ENCODE measurements around the gene AMDHD2.
A peak's percentile ranks its signal among the peaks of the same experiment; 100 is the strongest.
"Not testable (repeated sequence)": the region's sequence is repeated elsewhere in the genome, so short reads cannot be mapped to it uniquely, and the experiment has no call there.

AMDHD2 gene

GRCh38 chr16:2520097-2520783, at the start of gene AMDHD2:
Gene AMDHD2 (plus strand): TSS chr16:2520371. CDS start chr16:2520459, 88 bp downstream.
- peak; percentile 85 for DNase-seq (ENCODE audit: low read depth)

DNA sequence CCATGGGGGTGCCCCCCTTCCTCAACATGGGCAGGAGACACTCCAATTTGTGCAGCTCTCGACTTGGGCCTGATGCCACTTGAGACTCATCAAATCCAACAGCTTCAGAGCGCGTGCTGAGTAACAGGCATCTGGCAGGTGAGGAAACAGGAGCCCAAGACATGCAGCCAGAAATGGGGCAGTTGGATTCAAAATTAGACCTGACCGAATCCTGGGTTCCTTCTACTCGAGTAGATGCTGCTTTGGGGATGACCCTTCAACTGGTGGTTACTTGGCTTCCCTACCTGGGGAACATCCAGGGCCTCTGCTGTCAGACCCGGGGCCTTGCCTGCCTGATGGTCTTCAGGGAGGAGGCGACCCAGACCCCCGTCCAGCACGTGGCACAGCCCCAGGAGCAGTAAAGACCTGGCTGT, 49.6 kb upstream of the AMDHD2 start:
- DNase-seq (ENCODE audit: low read depth): no peak

DNA sequence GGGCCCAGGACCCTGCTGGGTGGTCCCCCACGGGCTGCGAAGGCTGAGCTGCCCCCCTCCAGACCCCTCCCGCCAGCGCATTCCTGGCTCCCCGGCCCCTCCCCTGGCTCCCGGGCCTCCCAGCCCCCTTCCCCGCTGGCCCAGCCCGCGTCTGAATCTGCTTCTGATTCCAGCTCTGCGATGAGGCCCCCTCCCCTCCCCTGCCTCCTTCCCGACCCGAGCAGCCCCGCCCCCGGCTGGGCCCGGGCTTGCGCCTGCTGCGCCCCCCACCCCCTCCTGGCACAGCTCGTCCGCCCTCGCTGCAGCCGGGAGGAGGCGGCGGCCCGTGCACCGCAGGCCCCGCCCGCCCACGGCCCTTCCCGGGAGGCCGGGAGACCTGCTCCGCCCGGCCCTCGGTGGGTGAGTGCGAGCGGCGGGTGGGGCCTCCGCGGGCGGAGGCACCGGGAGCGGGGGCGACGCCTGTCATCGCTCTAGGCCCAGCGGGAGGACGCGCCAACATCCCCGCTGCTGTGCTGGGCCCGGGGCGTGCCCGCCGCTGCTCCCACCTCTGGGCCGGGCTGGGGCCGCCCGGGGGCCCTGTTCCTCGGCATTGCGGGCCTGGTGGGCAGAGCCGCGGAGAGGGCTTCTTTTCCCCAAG, 49.0 kb upstream of the AMDHD2 start, which contains the start of gene NTN3:
Gene NTN3 (plus strand): TSS at position 282 of the 637 bp plus-strand sequence. CDS start 405 bp downstream, outside the sequence.
- DNase-seq (ENCODE audit: low read depth): peak; percentile 15

- DNase-seq (ENCODE audit: low read depth): no peak
Measured at GRCh38 chr16:2471653-2472487, 48.3 kb upstream of the AMDHD2 start.

GRCh38 chr16:2472488-2472864, 47.7 kb upstream of the AMDHD2 start:
- no peak for DNase-seq (ENCODE audit: low read depth)

DNA sequence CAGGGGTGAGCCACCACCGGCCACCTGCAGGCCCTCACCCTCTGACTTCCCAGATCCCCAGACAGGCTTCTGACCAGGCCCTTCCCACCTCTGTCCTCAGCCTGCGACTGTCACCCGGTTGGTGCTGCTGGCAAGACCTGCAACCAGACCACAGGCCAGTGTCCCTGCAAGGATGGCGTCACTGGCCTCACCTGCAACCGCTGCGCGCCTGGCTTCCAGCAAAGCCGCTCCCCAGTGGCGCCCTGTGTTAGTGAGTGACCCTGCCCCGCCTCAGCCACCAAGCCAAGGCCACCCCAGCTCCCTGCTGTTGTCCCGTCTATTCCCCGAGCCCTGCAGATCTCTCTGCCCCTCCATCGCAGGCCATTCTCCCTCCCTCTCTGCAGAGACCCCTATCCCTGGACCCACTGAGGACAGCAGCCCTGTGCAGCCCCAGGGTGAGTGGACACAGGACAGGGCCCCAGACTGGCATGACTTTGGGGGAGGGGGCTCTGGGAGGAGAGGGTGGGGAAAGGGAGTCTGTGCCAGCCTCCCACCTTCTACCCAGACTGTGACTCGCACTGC, 47.2 kb upstream of the AMDHD2 start:
- no peak for DNase-seq (ENCODE audit: low read depth)

DNA sequence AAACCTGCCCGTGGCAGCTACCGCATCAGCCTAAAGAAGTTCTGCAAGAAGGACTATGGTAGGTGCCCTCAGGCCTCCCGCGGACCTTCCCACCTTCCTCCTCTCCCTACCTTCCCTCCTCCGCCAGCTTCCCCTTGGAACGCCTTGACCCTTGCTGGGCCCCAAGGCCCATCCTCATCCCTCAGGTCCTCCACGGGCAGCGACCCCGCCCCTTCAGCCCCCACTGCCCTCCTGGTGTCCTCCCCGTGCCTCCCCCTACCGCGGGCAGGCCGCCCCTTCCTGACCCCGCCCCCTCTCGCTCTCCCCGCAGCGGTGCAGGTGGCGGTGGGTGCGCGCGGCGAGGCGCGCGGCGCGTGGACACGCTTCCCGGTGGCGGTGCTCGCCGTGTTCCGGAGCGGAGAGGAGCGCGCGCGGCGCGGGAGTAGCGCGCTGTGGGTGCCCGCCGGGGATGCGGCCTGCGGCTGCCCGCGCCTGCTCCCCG, 46.7 kb upstream of the AMDHD2 start:
- peak; percentile 12 for DNase-seq (ENCODE audit: low read depth)

DNA sequence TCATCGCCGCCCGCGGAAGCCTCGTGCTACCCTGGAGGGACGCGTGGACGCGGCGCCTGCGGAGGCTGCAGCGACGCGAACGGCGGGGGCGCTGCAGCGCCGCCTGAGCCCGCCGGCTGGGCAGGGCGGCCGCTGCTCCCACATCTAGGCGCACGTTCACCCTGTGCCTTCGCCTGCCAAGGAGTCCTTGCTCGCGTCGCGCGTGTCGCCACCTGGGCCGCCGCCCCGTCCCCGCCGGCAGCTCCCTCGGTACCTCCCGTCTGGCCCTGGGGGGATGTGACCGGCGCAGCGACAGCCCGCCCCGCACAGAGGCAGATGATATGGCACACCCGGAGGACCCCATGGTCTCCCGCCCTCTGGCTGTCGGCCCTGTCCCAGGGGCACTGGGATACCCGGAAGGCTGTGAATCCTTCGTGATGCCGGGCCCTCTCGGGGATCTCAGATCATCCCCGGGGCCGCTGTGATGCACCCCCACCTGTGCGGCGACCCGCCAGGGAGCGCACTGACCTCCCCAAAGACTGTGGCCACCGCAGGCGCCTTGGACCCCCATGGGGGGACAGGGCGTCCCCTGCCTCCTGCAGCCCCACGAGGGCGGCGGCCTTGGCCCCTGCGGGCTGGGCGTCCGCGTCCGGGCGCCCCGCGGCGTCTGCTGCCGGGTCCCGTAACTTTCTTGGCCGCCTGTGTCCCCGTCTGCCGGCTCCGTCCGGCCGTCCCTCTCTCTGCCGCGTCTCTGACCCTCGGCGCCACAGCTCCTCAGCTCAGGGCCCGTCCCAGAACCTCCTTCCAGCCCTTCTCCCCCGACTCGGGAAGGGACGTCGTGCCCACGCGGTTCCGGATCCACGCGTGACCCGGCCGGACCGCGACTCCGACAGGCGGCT, 45.9 kb upstream of the AMDHD2 start:
- peak; percentile 49 for DNase-seq (ENCODE audit: low read depth)

DNA sequence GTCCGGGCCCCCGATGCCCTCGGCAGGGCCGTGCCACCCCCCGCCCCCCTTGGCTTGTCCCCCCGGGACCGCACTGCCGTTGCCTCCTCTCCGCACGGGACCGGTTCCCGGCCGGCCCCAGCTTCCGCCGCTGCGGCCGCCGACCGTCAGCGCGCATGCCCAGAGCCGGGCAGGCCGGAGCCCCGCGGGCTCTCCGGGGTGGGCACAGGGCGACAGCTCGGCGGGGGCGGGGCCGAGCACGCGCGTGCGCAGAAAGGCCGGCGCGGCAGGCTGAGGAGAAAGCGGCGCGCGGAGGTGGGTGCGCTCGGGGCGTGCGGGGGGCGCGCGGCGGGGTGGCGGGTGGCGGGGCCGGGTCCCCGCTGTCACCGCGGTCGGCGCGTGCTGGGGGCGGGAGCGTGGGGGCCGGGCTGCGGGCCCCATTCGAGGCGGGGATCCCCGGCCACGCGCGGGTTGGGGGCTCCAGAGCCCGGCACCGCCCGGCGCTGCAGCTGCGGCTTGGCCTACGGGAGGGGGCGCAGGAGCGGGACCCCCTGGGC, 45.2 kb upstream of the AMDHD2 start, which contains the start of gene TBC1D24:
Gene TBC1D24 (plus strand): TSS at position 251 of the 536 bp plus-strand sequence. CDS start 21,022 bp downstream, outside the sequence.
- DNase-seq (ENCODE audit: low read depth): peak; percentile 62

- DNase-seq (ENCODE audit: low read depth): peak; percentile 35
Measured at GRCh38 chr16:2475413-2476344, 44.5 kb upstream of the AMDHD2 start.

- DNase-seq (ENCODE audit: low read depth): no peak
Measured at GRCh38 chr16:2476345-2476720, 43.8 kb upstream of the AMDHD2 start.

GRCh38 chr16:2476741-2477140, 43.4 kb upstream of the AMDHD2 start:
- DNase-seq (ENCODE audit: low read depth): no peak

DNA sequence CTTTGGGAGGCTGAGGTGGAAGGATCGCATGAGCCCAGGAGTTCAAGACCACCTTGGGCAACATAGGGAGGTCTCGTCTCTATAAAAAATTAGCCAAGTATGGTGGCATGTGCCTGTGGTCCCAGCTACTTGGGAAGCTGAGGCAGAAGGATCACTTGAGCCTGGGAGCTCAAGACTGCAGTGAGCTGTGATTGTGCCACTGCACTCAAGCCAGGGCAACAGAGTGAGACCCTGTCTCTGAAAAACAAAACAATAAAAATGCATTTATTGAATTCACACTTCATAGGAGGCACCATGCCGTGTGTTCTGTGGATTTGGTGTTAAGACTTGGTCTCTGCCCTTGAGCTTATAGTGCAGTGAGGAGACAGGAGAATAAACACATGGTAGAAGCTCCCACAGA, 42.8 kb upstream of the AMDHD2 start:
- no peak for DNase-seq (ENCODE audit: low read depth)

GRCh38 chr16:2478279-2478678, 41.9 kb upstream of the AMDHD2 start:
- DNase-seq (ENCODE audit: low read depth): no peak

DNA sequence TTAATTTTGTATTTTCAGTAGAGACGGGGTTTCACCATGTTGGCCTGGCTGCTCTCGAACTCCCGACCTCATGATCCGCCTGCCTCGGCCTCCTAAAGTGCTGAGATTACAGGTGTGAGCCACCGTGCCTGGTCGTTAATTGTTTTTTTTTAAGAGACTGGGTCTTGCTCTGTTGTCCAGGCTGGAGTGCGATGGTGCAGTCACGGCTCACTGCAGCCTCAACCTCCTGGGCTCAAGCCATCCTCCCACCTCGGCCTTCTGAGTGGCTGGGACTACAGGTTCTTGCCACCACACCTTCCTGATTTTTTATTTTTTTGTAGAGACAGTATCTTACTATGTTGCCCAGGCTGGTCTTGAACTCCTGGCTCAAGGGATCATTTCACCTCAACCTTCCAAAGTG, 40.2 kb upstream of the AMDHD2 start:
- not testable (repeated sequence) for DNase-seq (ENCODE audit: low read depth)

DNA sequence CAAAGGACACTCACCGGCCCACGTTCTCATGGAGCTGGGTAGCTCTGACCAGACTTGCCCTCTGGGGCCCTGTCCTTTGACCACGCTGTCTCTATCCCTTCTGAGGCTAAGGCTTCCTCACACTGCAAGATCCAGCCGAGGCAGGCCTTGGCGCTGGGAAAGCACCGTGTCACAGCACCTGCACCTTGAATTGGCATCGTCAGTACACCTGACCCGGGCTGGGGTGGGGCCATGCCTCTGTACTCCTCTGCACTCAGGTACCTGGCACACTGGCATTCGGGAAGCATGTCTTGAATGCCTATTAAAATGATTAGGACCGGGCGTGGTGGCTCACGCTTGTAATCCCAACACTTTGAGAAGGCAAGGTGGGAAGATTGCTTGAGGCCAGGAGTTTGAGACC, 39.2 kb upstream of the AMDHD2 start:
- no peak for DNase-seq (ENCODE audit: low read depth)

GRCh38 chr16:2481676-2482075, 38.5 kb upstream of the AMDHD2 start:
- no peak for DNase-seq (ENCODE audit: low read depth)

GRCh38 chr16:2482249-2482648, 37.9 kb upstream of the AMDHD2 start:
- DNase-seq (ENCODE audit: low read depth): no peak

DNA sequence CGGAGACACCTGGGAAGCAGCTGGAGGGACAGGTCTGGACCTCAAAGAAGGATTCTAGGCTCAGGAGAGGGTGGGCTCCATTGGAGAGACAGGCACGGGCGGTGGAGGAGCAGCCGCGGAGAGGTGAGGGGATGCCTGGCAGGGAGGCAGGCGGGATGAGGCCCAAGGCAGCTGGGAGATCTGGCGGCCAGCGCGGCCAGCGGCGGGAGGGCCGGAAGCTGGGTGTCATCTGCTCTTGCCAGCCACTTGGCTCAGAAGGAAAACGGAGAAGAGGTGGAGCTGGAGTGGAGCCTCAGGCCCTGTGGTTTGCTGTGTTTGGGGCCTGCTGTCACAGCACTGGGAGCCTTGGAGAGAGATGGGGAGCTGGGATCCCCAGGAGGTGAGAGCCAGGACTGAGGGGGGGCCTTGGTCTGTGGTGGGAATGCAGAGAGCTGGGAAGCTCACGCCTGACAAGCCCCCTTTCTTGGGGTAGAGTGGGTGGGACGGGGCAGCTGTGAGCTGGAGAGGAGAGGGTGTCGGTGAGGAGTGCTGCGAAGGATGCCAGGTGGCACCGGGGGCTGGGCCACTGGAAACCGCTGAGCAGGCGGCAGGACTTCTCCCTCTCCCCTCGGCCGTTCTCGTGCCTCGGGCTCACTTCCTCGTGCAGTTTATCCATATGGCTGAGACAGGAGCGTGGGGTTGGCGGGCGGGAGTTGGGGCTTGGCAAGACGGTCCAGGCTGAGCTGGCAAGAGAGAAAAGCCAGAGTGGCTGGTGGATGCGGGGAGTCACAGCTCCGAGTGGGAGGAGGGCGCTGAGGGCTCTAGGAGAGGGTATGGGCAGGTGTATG, 37.2 kb upstream of the AMDHD2 start:
- no peak for DNase-seq (ENCODE audit: low read depth)
